ENCODE data around the gene DISP1.

Gene DISP1

GRCh38 chr1:222817529-222817928 lies 2.7 kb downstream of the DISP1 start:
- Histone ChIP-seq H3K27me3 (ENCODE audit: control insufficient read depth in 1 of 2, insufficient read depth in 1 of 2, low read length in 2 of 2) (no peaks in the 10 kb centered on the region), H3K27ac (ENCODE audit: low read length, poor library complexity, severe bottlenecking) (peak overlapping the region; percentile 10), H3K4me2 (ENCODE audit: low read length, poor library complexity, severe bottlenecking) (no peak overlapping the region), H3K79me1 (replicated peaks; ENCODE audit: low read length, poor library complexity, severe bottlenecking) (peaks cover 4% of the 10 kb centered on the region), H2BK12ac (ENCODE audit: low read length in 2 of 2) (no peak overlapping the region), H3K36me3 (ENCODE audit: control insufficient read depth in 1 of 2, insufficient read depth in 2 of 2, low read depth in 1 of 2, low read length in 2 of 2) (no peaks in the 10 kb centered on the region), H3K9me3 (ENCODE audit: control insufficient read depth, low read length) (no peaks in the 10 kb centered on the region), H2AK5ac (ENCODE audit: low read length, severe bottlenecking) (no peak overlapping the region), H3K14ac (ENCODE audit: low read length in 2 of 2) (no peak overlapping the region), H3K4ac (ENCODE audit: low read depth in 1 of 2, low read length in 2 of 2) (no peak overlapping the region), H3K18ac (ENCODE audit: low read depth in 1 of 2, low read length in 2 of 2) (no peak overlapping the region), H2BK15ac (ENCODE audit: low read depth, poor library complexity, severe bottlenecking) (no peak overlapping the region), H3K4me3 (ENCODE audit: insufficient read depth in 1 of 2, low read depth in 1 of 2, low read length in 2 of 2) (peak overlapping the region in 1 of 2 experiments; percentile 85), H3K9ac (ENCODE audit: low read length) (peak overlapping the region; percentile 10), H3K23ac (ENCODE audit: low read length in 2 of 2) (no peak overlapping the region), H3K4me1 (ENCODE audit: control insufficient read depth, insufficient read depth, low read depth, low read length) (peaks cover 6% of the 10 kb centered on the region), H2BK120ac (ENCODE audit: low read depth, low read length) (no peak overlapping the region), H4K8ac (ENCODE audit: low read length) (no peak overlapping the region), H2AFZ (ENCODE audit: low read depth, low read length) (no peak overlapping the region), H4K91ac (ENCODE audit: low read length) (no peak overlapping the region), H2BK5ac (ENCODE audit: low read depth, low read length, poor library complexity, severe bottlenecking) (no peak overlapping the region)
- DNase-seq, result peak; percentile 97
- 0% methylated on average over 1 of the region's 1 CpG for whole genome bisulfite sequencing

- no peak overlapping the region for H3K27ac ChIP-seq (ENCODE audit: low read length, poor library complexity, severe bottlenecking)
- H3K27me3 ChIP-seq (ENCODE audit: control insufficient read depth in 1 of 2, insufficient read depth in 1 of 2, low read length in 2 of 2), result no peaks in the 10 kb centered on the region
- no peak overlapping the region for H3K4ac ChIP-seq (ENCODE audit: low read depth in 1 of 2, low read length in 2 of 2)
- no peak overlapping the region for H4K91ac ChIP-seq (ENCODE audit: low read length)
- H3K18ac ChIP-seq (ENCODE audit: low read depth in 1 of 2, low read length in 2 of 2), result peak overlapping the region in 1 of 2 experiments; percentile 9
- no peak overlapping the region for H2BK15ac ChIP-seq (ENCODE audit: low read depth, poor library complexity, severe bottlenecking)
- no peaks in the 10 kb centered on the region for H3K9me3 ChIP-seq (ENCODE audit: control insufficient read depth, low read length)
- H3K79me1 ChIP-seq (replicated peaks; ENCODE audit: low read length, poor library complexity, severe bottlenecking), result peaks cover 4% of the 10 kb centered on the region
- H3K23ac ChIP-seq (ENCODE audit: low read length in 2 of 2), result no peak overlapping the region
- no peak overlapping the region for H2AFZ ChIP-seq (ENCODE audit: low read depth, low read length)
- H2AK5ac ChIP-seq (ENCODE audit: low read length, severe bottlenecking), result no peak overlapping the region
- no peak for DNase-seq
- peaks cover 6% of the 10 kb centered on the region for H3K4me1 ChIP-seq (ENCODE audit: control insufficient read depth, insufficient read depth, low read depth, low read length)
- peak overlapping the region in 1 of 2 experiments; percentile 6 for H2BK12ac ChIP-seq (ENCODE audit: low read length in 2 of 2)
- no peak overlapping the region for H3K4me2 ChIP-seq (ENCODE audit: low read length, poor library complexity, severe bottlenecking)
- no peak overlapping the region for H3K14ac ChIP-seq (ENCODE audit: low read length in 2 of 2)
- no peaks in the 10 kb centered on the region for H3K36me3 ChIP-seq (ENCODE audit: control insufficient read depth in 1 of 2, insufficient read depth in 2 of 2, low read depth in 1 of 2, low read length in 2 of 2)
- WGBS, result no CpG with 5 or more reads among the region's 1 CpG
- H3K9ac ChIP-seq (ENCODE audit: low read length), result peak overlapping the region; percentile 10
- no peak overlapping the region for H2BK120ac ChIP-seq (ENCODE audit: low read depth, low read length)
- no peak overlapping the region for H4K8ac ChIP-seq (ENCODE audit: low read length)
- no peak overlapping the region for H2BK5ac ChIP-seq (ENCODE audit: low read depth, low read length, poor library complexity, severe bottlenecking)
- H3K4me3 ChIP-seq (ENCODE audit: insufficient read depth in 1 of 2, low read depth in 1 of 2, low read length in 2 of 2), result peak overlapping the region in 1 of 2 experiments; percentile 21
Measured at GRCh38 chr1:222818171-222818570, 3.3 kb downstream of the DISP1 start.

GRCh38 chr1:222820171-222820712 lies 5.4 kb downstream of the DISP1 start:
- no peaks in the 10 kb centered on the region for H3K9me3 ChIP-seq (ENCODE audit: control insufficient read depth, low read length)
- H3K79me1 ChIP-seq (replicated peaks; ENCODE audit: low read length, poor library complexity, severe bottlenecking), result peaks cover 5% of the 10 kb centered on the region
- H2BK5ac ChIP-seq (ENCODE audit: low read depth, low read length, poor library complexity, severe bottlenecking), result no peak overlapping the region
- no peak overlapping the region for H3K23ac ChIP-seq (ENCODE audit: low read length in 2 of 2)
- no peak overlapping the region for H3K18ac ChIP-seq (ENCODE audit: low read depth in 1 of 2, low read length in 2 of 2)
- no peak overlapping the region for H3K4me2 ChIP-seq (ENCODE audit: low read length, poor library complexity, severe bottlenecking)
- H3K14ac ChIP-seq (ENCODE audit: low read length in 2 of 2), result no peak overlapping the region
- no peaks in the 10 kb centered on the region for H3K27me3 ChIP-seq (ENCODE audit: control insufficient read depth in 1 of 2, insufficient read depth in 1 of 2, low read length in 2 of 2)
- no peak for DNase-seq
- no peak overlapping the region for H2AFZ ChIP-seq (ENCODE audit: low read depth, low read length)
- no peak overlapping the region for H3K4me3 ChIP-seq (ENCODE audit: insufficient read depth in 1 of 2, low read depth in 1 of 2, low read length in 2 of 2)
- no peak overlapping the region for H3K27ac ChIP-seq (ENCODE audit: low read length, poor library complexity, severe bottlenecking)
- H2BK15ac ChIP-seq (ENCODE audit: low read depth, poor library complexity, severe bottlenecking), result no peak overlapping the region
- H3K9ac ChIP-seq (ENCODE audit: low read length), result no peak overlapping the region
- H2BK12ac ChIP-seq (ENCODE audit: low read length in 2 of 2), result no peak overlapping the region
- WGBS, result 95% methylated on average over 4 of the region's 4 CpGs
- no peak overlapping the region for H3K4ac ChIP-seq (ENCODE audit: low read depth in 1 of 2, low read length in 2 of 2)
- H3K36me3 ChIP-seq (ENCODE audit: control insufficient read depth in 1 of 2, insufficient read depth in 2 of 2, low read depth in 1 of 2, low read length in 2 of 2), result no peaks in the 10 kb centered on the region
- no peaks in the 10 kb centered on the region for H3K4me1 ChIP-seq (ENCODE audit: control insufficient read depth, insufficient read depth, low read depth, low read length)
- H4K91ac ChIP-seq (ENCODE audit: low read length), result no peak overlapping the region
- H2BK120ac ChIP-seq (ENCODE audit: low read depth, low read length), result no peak overlapping the region
- no peak overlapping the region for H4K8ac ChIP-seq (ENCODE audit: low read length)
- H2AK5ac ChIP-seq (ENCODE audit: low read length, severe bottlenecking), result no peak overlapping the region

GRCh38 chr1:222821239-222821638 lies 6.4 kb downstream of the DISP1 start:
- H3K23ac ChIP-seq (ENCODE audit: low read length in 2 of 2), result no peak overlapping the region
- H2BK5ac ChIP-seq (ENCODE audit: low read depth, low read length, poor library complexity, severe bottlenecking), result no peak overlapping the region
- H3K79me1 ChIP-seq (replicated peaks; ENCODE audit: low read length, poor library complexity, severe bottlenecking), result peaks cover 9% of the 10 kb centered on the region
- no peak overlapping the region for H3K9ac ChIP-seq (ENCODE audit: low read length)
- no peak overlapping the region for H2AK5ac ChIP-seq (ENCODE audit: low read length, severe bottlenecking)
- no peaks in the 10 kb centered on the region for H3K36me3 ChIP-seq (ENCODE audit: control insufficient read depth in 1 of 2, insufficient read depth in 2 of 2, low read depth in 1 of 2, low read length in 2 of 2)
- H3K9me3 ChIP-seq (ENCODE audit: control insufficient read depth, low read length), result no peaks in the 10 kb centered on the region
- H2AFZ ChIP-seq (ENCODE audit: low read depth, low read length), result no peak overlapping the region
- peaks cover 3% of the 10 kb centered on the region for H3K4me1 ChIP-seq (ENCODE audit: control insufficient read depth, insufficient read depth, low read depth, low read length)
- H2BK12ac ChIP-seq (ENCODE audit: low read length in 2 of 2), result no peak overlapping the region
- WGBS, result 90% methylated on average over 4 of the region's 4 CpGs
- H2BK120ac ChIP-seq (ENCODE audit: low read depth, low read length), result no peak overlapping the region
- H3K27ac ChIP-seq (ENCODE audit: low read length, poor library complexity, severe bottlenecking), result no peak overlapping the region
- H3K4me2 ChIP-seq (ENCODE audit: low read length, poor library complexity, severe bottlenecking), result no peak overlapping the region
- H3K18ac ChIP-seq (ENCODE audit: low read depth in 1 of 2, low read length in 2 of 2), result no peak overlapping the region
- peak; percentile 22 for DNase-seq
- no peak overlapping the region for H3K4ac ChIP-seq (ENCODE audit: low read depth in 1 of 2, low read length in 2 of 2)
- no peak overlapping the region for H3K14ac ChIP-seq (ENCODE audit: low read length in 2 of 2)
- H3K27me3 ChIP-seq (ENCODE audit: control insufficient read depth in 1 of 2, insufficient read depth in 1 of 2, low read length in 2 of 2), result no peaks in the 10 kb centered on the region
- H3K4me3 ChIP-seq (ENCODE audit: insufficient read depth in 1 of 2, low read depth in 1 of 2, low read length in 2 of 2), result no peak overlapping the region
- no peak overlapping the region for H2BK15ac ChIP-seq (ENCODE audit: low read depth, poor library complexity, severe bottlenecking)
- H4K8ac ChIP-seq (ENCODE audit: low read length), result no peak overlapping the region
- H4K91ac ChIP-seq (ENCODE audit: low read length), result no peak overlapping the region
